Pulmonary artery endothelial cell (primary cell): ENCODE results near the gene PIK3C2G. TPM values are rescaled to one million over a fixed set of nuclear protein-coding genes. Genes with fewer than 3 reads are reported as not detected.

ENCODE experiments used
- total RNA-seq: library from RNA; depleted of rRNA; stranded (reverse); fragments of >200 nt; gene quantifications from 2 replicates; pipeline ENCODE4 v1.2.3, GENCODE V29; 2014

PIK3C2G gene
- total RNA-seq, 1 donor from 2014 or later = not detected

Other genes with a start within 250 kb of the PIK3C2G start
- gene RERGL, start 171.3 kb upstream of the PIK3C2G start, total RNA-seq = not detected in 2 replicates